ENCODE results near the gene TIGAR.

- no peak for TF ChIP-seq EZH2 (IDR thresholded peaks at IDR 0.05; ENCODE audit: insufficient read depth, poor library complexity, severe bottlenecking)
- no peak; the same call in 1 of the 2 replicates for TF ChIP-seq EZH2phosphoT487 (IDR thresholded peaks at IDR 0.05; ENCODE audit: insufficient read depth, low read depth)
These were observed 47.2 kb upstream of the TIGAR start, which contains the start of gene CCND2 for GRCh38 chr12:4273652-4274395.
